ENCODE measurements around the gene ZNF530. TPM values are rescaled to one million over a fixed set of nuclear protein-coding genes. Genes with fewer than 3 reads are reported as not detected.

The ZNF530 gene
- total RNA-seq: 1 to 10 TPM; 4.7 to 9.8 TPM

DNA sequence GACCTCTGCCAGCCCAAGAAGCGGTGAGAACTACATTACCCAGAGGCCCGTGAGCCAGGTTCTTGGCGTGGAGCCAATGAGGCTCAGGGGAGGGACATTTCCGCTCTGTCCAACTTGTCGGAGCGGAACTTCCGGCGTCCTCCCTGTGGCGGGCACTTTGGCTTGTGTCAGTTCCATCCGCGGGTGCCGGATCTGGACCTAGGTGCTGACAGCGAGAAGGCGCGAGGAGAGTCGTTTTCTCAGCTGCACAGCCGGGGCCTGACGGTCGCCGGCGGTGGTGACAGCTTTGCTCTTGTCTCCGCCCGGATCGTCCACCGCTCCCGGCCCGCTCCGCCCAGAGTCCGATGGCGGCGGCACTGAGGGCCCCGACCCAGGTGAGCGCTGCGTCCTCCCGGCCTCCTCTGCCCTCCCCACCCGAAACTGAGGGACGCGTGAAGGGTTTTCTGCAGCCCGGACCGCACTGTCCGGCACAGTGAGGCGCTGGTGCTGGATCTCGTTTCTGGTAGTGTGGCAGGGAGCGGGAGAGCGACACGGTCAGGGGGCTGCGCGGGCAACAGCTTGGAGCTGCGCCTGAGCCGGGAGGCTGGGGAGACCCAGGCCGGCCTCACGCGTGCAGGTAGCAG is at the start of gene ZNF530:
Gene ZNF530 (plus strand): TSS at position 125 of the 623 bp plus-strand sequence. CDS start 4,461 bp downstream, outside the sequence.
- H3K36me3 Mint-ChIP-seq: peaks cover 55% of the 10 kb centered on the region
- H3K27ac Mint-ChIP-seq: peak within 1 kb of the TSS in 1 of 2 donors; percentile 59
- peak; percentile 99 to 100 for ATAC-seq
- peaks cover 40% of the 10 kb centered on the region for H3K9me3 Mint-ChIP-seq
- H3K4me3 Mint-ChIP-seq: peak within 1 kb of the TSS; percentile 82
- DNase-seq (ENCODE audit: low spot score): peak; percentile 93
- H3K4me1 Mint-ChIP-seq (ENCODE audit: low read depth in 2 of 2): peaks cover 16 to 17% of the 10 kb centered on the region in 2 donors
- peaks cover 0 to 3% of the 10 kb centered on the region in 2 donors for H3K27me3 Mint-ChIP-seq

DNA sequence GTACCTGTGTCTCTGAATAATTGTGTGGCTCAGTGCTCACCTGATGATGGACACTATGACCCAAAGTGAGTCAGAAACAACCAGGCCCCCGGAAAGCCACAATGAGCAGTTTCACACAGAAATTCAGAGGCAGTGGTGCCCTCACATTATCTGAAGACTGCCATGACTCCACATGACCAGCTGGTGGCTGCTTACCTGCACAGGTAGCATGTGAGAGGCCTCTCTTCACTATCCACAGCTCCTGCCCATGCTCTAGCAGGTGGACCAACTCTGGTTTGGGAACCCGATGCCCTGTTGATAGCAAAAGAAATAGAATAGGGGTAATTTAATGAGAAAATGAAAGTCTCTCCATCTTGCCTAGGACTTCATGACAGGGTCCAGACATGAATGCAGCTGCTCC is 47.3 kb upstream of the ZNF530 start:
- DNase-seq (ENCODE audit: low spot score) (no peak), ATAC-seq (no peak)
- H3K4me3 Mint-ChIP-seq: no peak overlapping the region
- H3K27me3 Mint-ChIP-seq: no peaks in the 10 kb centered on the region
- no peak overlapping the region for H3K27ac Mint-ChIP-seq
- H3K9me3 Mint-ChIP-seq: peaks cover 22% of the 10 kb centered on the region
- H3K4me1 Mint-ChIP-seq (ENCODE audit: low read depth in 2 of 2): no peaks in the 10 kb centered on the region
- peaks cover 78% of the 10 kb centered on the region for H3K36me3 Mint-ChIP-seq

DNA sequence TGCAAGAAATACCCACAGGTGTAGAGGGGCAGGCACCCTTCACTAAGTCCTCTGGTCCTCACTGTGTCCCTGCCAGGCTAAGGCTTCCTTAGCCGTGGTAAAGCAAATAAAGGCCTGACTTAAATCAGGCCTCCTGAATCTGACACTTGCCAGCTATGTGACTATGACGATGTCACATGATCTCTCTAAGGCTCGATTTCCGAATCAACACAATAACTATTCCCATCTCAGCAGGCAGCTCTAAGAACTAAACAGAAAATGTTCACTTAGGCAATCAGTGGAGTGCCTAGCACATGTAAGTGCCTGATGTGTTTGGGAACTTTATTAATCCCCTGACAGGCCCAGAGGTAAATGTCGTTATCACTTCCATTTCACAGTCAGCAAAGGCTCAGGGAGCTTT is 42.0 kb upstream of the ZNF530 start:
- DNase-seq (ENCODE audit: low spot score) (no peak), ATAC-seq (no peak)
- Mint-ChIP-seq H3K36me3 (peaks cover 53% of the 10 kb centered on the region), H3K4me1 (ENCODE audit: low read depth in 2 of 2) (peaks cover 24 to 31% of the 10 kb centered on the region in 2 donors), H3K27me3 (peaks cover 0 to 4% of the 10 kb centered on the region in 2 donors), H3K9me3 (peaks cover 7% of the 10 kb centered on the region), H3K4me3 (peak overlapping the region; percentile 99), H3K27ac (peak overlapping the region in 1 of 2 donors; percentile 24)

DNA sequence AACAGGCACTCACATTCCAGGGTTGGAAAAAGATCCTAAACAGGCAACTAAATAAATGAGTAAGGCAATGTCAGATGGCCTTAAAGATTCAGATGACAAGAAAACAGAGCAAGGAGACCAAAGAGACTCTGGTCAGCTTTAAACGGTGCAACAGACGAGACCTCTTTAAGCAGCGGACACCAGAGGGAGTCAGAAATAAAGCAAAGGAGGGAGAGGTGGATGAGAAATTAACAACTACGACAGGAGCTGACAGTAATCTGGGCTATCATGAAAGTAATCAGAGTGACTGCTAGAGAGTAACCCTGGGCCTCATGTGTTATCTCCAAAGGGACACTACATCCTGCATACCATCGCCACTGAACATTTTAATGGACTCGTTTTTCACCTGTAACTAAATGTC is 41.2 kb upstream of the ZNF530 start:
- Mint-ChIP-seq H3K27ac (peak overlapping the region; percentile 72 to 87), H3K4me1 (ENCODE audit: low read depth in 2 of 2) (peaks cover 24 to 31% of the 10 kb centered on the region in 2 donors), H3K27me3 (peaks cover 0 to 6% of the 10 kb centered on the region in 2 donors), H3K36me3 (peaks cover 53% of the 10 kb centered on the region), H3K9me3 (peaks cover 9% of the 10 kb centered on the region), H3K4me3 (peak overlapping the region; percentile 99)
- no peak for ATAC-seq
- DNase-seq (ENCODE audit: low spot score): no peak

DNA sequence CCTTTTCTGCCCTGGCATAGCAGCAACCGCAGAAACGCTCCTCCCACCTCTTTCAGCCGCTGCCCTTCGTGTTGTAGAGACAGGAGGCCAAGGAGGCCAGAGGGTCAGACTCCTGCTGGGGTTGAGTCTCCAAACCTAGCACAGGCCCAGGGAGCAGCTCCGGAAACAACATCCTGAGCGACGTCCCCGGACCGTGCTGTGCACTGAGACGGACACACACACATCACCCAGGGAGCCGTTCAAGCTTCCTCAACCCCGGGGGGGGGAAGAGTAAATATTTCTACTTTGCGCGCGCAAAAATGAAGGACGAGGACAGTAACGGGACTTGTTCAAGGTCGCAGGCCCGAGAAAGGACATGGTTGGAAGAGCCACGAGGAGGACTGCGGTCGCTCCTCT is 40.7 kb upstream of the ZNF530 start:
- Mint-ChIP-seq H3K27ac (peak overlapping the region; percentile 72 to 87), H3K36me3 (peaks cover 53% of the 10 kb centered on the region), H3K9me3 (peaks cover 12% of the 10 kb centered on the region), H3K27me3 (peaks cover 0 to 8% of the 10 kb centered on the region in 2 donors), H3K4me1 (ENCODE audit: low read depth in 2 of 2) (peaks cover 24 to 31% of the 10 kb centered on the region in 2 donors), H3K4me3 (peak overlapping the region; percentile 99)
- ATAC-seq (peak; percentile 21 to 50), DNase-seq (ENCODE audit: low spot score) (no peak)

DNA sequence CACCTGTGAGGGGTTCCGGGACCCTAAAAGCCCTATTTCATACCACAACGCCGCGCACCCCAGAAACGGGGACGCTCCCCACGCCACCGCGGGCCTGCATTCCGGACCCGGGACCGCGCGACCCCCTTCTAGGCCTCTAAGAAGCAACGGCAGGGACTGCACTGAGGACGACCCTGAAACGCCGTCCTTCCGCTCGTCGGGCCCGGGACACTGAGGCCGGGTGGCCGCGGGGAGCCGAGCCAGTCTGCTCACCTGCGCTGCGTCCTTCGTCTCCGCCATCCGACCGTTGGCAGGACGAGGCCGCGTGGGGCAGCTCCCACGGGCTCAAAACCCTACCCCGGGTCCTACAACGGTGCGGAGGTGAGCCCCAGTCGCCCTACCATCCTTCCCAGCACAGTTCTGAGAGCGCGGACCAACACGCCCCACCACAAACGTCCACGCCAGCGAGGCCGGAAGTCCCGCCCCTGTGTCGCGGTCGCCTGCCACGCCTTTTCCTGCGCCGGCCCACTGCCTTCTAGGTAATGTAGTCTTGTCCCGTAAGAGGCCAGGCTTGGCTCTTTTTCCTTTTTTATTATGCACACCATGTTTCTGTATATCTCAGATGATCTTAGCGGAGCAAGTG is 40.2 kb upstream of the ZNF530 start, which contains the start of gene ZNF550:
Gene ZNF550 (minus strand): TSS at position 460 of the 622 bp plus-strand sequence. CDS start 181 bp downstream, at position 279.
- DNase-seq (ENCODE audit: low spot score) (peak; percentile 87), ATAC-seq (peak; percentile 98 to 100)
- Mint-ChIP-seq H3K27ac (peak within 1 kb of the TSS; percentile 72 to 87), H3K9me3 (peaks cover 12% of the 10 kb centered on the region), H3K4me1 (ENCODE audit: low read depth in 2 of 2) (peaks cover 24 to 31% of the 10 kb centered on the region in 2 donors), H3K36me3 (peaks cover 51% of the 10 kb centered on the region), H3K4me3 (peak within 1 kb of the TSS; percentile 99), H3K27me3 (peaks cover 0 to 8% of the 10 kb centered on the region in 2 donors)

DNA sequence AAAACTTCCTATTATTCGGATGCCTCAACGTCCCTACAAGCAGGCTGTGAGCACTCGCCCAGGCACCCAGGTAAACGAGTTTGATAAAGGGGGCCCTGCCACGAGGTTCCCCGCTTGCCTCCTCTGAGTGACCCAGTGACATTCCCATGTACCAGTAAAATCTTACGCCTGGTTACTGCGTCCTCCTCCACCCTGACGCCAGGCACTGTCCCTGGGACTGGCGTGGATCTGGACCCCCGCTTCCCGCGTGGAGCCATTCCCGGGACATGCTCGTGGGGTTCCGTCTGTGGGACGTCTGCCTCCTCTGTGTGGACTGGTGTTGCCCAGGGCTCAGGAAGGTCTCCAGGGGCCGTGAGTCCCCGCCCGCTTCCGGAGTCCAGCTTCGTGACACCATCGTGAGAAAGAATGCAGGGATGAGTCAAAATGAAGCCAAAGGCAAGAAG is 39.6 kb upstream of the ZNF530 start:
- Mint-ChIP-seq H3K36me3 (peaks cover 49% of the 10 kb centered on the region), H3K27me3 (peaks cover 0 to 8% of the 10 kb centered on the region in 2 donors), H3K4me1 (ENCODE audit: low read depth in 2 of 2) (peaks cover 24 to 31% of the 10 kb centered on the region in 2 donors), H3K27ac (peak overlapping the region; percentile 72 to 87), H3K9me3 (peaks cover 14% of the 10 kb centered on the region), H3K4me3 (peak overlapping the region; percentile 99)
- ATAC-seq (no peak), DNase-seq (ENCODE audit: low spot score) (no peak)

DNA sequence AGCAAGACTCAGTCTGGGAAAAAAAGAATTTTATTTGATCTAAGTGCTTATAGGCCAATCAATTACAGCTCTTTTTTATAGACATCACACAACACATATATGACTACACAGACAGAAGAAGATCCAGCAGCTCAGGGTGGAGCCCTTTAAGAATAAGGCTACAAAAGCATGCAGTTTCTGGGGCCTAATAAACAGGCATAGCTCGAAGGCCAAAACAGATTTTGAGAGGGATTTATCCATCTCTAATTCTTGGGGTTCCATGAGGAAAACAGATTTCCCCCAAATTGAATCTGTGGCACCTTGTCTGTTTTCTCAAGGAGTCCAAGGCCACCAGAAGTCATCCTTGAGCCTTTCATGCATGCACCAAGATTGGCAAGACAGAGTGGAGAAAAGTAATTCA is 36.1 kb upstream of the ZNF530 start:
- Mint-ChIP-seq H3K27me3 (peaks cover 0 to 8% of the 10 kb centered on the region in 2 donors), H3K36me3 (peaks cover 56% of the 10 kb centered on the region), H3K4me3 (no peak overlapping the region), H3K4me1 (ENCODE audit: low read depth in 2 of 2) (peaks cover 15 to 20% of the 10 kb centered on the region in 2 donors), H3K27ac (no peak overlapping the region), H3K9me3 (peaks cover 22% of the 10 kb centered on the region)
- ATAC-seq (no peak), DNase-seq (ENCODE audit: low spot score) (no peak)

DNA sequence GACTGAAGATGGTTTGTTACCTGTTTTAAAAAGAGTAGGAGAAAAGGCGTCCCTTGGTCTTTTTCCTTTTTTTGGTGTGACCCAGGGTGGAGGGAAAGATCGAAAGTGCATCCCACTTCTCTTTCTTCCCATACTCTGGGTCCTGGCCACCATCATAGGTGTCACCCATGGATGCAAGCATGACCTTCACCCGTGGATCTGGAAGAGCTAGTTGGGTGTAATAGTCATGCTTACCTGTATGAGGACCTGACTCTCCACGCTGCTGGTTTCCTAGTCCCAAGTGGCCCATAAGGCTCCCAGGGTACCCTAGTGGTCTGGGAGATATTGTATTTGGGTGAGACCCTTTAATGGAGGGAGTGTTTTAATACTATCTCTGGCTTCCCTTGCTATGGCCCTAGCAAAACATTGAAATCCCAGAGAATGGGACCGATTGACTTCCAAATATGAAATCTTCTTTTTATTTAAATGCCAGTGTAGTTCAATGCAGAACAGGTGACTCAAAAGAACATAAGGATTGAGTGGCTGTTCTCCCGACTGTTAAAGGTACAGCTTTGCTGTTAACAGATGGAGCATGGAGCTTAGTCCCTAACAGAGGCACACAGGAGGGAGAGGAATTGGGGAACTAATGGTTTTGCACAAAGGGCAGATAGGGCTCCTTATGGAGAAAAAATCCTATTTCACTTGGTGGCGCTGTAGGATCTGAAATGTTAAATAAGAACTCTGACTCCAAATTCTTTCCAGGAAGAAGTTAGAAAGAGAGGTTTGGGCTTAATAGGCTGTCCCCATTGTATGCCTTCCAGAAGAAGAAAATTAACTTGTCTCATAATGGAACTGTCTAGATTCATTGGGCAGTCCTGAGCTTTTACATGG is 33.1 kb upstream of the ZNF530 start:
- Mint-ChIP-seq H3K36me3 (peaks cover 52% of the 10 kb centered on the region), H3K4me1 (ENCODE audit: low read depth in 2 of 2) (no peaks in the 10 kb centered on the region), H3K27ac (no peak overlapping the region), H3K4me3 (no peak overlapping the region), H3K27me3 (peaks cover 0 to 4% of the 10 kb centered on the region in 2 donors), H3K9me3 (peaks cover 30% of the 10 kb centered on the region)
- ATAC-seq (no peak), DNase-seq (ENCODE audit: low spot score) (no peak)

DNA sequence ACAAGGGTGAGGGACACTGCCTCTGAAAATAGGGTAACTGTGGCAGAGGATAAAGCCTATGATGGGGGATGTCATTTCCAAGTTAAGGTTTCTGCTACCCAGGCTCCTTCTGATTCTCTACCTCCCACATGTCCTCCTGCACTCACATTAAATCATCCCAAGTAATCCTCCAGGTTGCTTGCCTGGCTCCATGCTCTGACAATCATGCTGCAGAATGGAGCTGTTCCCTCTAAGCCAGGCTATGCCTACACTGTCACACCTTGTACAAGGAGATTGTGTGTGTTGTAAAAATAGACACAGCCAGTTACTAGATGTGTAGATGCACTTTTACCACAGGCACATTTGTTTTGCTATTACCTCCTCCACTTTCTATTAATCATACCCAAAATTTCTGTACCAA is 29.0 kb upstream of the ZNF530 start:
- DNase-seq (ENCODE audit: low spot score) (no peak), ATAC-seq (no peak)
- Mint-ChIP-seq H3K9me3 (peaks cover 26% of the 10 kb centered on the region), H3K36me3 (peaks cover 74% of the 10 kb centered on the region), H3K4me3 (no peak overlapping the region), H3K27me3 (no peaks in the 10 kb centered on the region), H3K4me1 (ENCODE audit: low read depth in 2 of 2) (no peaks in the 10 kb centered on the region), H3K27ac (no peak overlapping the region)

DNA sequence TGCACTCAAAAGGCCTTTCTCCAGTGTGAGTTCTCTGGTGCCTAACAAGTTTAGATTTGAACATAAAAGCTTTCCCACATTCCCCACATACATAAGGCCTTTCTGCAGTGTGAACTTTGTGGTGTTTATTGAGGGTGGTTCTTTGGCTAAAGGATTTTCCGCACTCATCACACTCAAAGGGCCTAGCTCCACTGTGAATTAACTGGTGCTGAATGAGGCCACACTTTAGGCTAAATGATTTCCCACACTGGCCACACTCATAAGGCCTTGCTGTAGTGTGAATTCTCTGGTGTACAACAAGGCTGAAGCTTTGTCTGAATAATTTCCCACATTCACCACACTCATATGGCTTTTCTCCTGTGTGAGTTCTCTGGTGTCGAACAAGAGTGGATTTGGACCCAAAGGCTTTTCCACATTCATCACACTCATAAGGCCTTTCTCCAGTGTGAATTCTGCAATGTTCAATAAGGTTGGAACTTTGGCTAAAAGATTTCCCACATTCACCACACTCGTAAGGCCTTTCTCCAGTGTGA is 27.2 kb upstream of the ZNF530 start:
- peaks cover 78% of the 10 kb centered on the region for H3K36me3 Mint-ChIP-seq
- DNase-seq (ENCODE audit: low spot score): no peak

DNA sequence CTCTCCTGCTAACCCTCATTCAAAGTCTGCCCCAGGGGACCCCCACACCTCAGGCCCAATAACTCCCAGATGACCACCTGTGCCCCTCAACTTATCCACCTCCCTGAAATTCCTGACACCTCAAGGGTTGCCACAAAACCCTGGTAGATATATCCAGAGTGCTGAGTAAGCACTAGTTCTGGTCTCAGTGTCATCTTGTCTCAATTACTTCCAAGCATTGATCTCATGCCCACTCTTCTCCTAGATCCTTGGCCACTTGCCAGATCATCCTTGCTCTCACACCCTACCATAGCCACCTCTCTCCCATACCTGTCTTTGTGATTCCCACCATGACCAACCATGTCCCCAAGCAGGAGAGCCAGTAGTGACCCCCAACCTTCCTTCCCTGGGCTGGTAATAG is 23.0 kb upstream of the ZNF530 start:
- H3K27ac Mint-ChIP-seq: no peak overlapping the region
- no peaks in the 10 kb centered on the region for H3K27me3 Mint-ChIP-seq
- peaks cover 6 to 15% of the 10 kb centered on the region in 2 donors for H3K4me1 Mint-ChIP-seq (ENCODE audit: low read depth in 2 of 2)
- ATAC-seq (no peak), DNase-seq (ENCODE audit: low spot score) (no peak)
- H3K36me3 Mint-ChIP-seq: peaks cover 74% of the 10 kb centered on the region
- peaks cover 29% of the 10 kb centered on the region for H3K9me3 Mint-ChIP-seq
- no peak overlapping the region for H3K4me3 Mint-ChIP-seq

More for the DNA sequence above, 27.2 kb upstream of the ZNF530 start:
- Mint-ChIP-seq H3K27ac (no peak overlapping the region), H3K9me3 (peaks cover 32% of the 10 kb centered on the region), H3K4me3 (no peak overlapping the region), H3K27me3 (no peaks in the 10 kb centered on the region), H3K4me1 (ENCODE audit: low read depth in 2 of 2) (peaks cover 3 to 7% of the 10 kb centered on the region in 2 donors)
- ATAC-seq: no peak

DNA sequence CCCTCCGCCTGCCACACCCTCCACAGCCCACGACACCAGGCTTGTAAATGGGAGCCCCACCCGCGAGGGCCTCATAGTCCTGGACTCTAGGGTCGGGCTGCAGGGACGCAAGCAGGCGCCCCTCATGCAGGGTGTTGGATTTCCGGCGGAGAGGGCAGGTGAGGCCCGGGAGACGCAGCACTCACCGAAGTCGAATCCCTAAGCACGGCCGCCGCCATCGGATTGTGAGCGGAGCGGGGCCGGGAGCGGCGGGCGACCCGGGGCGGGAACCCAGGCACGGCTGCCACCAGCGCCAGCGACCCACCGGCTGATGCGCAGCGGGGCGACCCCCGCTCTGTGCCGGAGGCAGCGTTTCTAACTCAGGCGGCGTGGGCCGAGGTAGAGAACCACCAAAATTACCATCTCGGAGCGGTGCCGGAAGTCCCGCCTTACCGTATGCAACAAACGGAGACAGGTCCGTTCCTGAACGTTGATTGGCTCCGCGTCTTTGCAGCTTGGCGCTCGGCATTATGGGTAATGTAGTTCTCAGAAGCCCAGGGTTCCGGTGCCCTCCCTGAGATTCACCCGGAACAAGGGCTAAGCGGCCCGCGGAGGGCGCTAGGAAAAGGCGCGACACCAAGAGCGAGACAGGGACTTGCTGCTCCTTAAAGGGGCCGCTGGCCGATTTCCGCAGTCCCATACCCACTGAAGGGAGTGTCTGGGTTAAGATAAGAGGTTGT is 21.0 kb upstream of the ZNF530 start, which contains the start of gene ZNF416:
Gene ZNF416 (minus strand): TSS at position 425 of the 719 bp plus-strand sequence. CDS start 207 bp downstream, at position 218.
- peaks cover 60% of the 10 kb centered on the region for H3K36me3 Mint-ChIP-seq
- peaks cover 33% of the 10 kb centered on the region for H3K9me3 Mint-ChIP-seq
- DNase-seq (ENCODE audit: low spot score) (peak; percentile 96), ATAC-seq (peak; percentile 99)
- H3K4me3 Mint-ChIP-seq: peak within 1 kb of the TSS; percentile 78
- H3K4me1 Mint-ChIP-seq (ENCODE audit: low read depth in 2 of 2): peaks cover 8 to 16% of the 10 kb centered on the region in 2 donors
- H3K27ac Mint-ChIP-seq: peak within 1 kb of the TSS; percentile 59 to 85
- no peaks in the 10 kb centered on the region for H3K27me3 Mint-ChIP-seq
